Measurements from ENCODE around the gene WSCD2.

- TF ChIP-seq CTCF (IDR thresholded peaks at IDR 0.05) (no peak), POLR2A (IDR thresholded peaks at IDR 0.05) (no peak)
These were observed 169.0 kb downstream of the WSCD2 start for GRCh38 chr12:108297895-108298760.

Measured in body of pancreas (tissue), 4 donors.